NCI-H82 (cell line): ENCODE results near the gene ACBD5.
"Not testable (repeated sequence)": the region's sequence is repeated elsewhere in the genome, so short reads cannot be mapped to it uniquely, and the experiment has no call there.

Source experiments
- DNase-seq: peaks from one replicate; lab custom pipeline; 2025; lab: John Stamatoyannopoulos, UW

The ACBD5 gene

DNA sequence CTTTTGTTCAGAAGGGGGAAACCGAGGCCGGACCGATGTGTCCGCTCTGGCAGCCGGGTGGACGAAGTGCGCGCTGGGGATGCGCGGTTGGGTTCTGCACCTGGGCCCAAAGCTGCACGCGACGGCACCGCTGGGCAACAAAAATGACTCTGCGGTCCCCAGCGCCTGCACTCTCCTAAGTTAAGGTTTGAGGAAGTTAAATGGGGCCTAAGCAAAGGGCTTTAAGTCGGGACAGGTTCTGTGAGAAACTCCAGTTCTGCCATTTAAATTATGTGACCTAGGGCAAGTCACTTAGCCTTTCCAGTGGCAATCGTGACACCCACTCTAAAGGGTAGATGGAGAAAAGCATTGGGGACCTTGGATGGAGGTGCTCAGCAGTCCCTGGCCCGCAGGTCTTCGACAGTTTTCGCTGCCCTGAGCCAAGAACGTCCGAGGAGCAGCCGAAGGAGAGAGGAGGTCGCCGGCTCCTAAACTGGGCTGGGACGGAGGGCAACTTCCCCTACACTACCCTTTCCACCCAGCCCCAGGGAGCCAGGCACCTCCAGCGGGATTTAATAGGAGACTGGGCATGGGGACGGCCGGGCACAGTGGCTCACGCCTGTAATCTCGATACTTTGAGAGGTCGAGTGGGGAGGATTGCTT is 534 bp upstream of the ACBD5 start:
- peak; percentile 48 for DNase-seq

DNA sequence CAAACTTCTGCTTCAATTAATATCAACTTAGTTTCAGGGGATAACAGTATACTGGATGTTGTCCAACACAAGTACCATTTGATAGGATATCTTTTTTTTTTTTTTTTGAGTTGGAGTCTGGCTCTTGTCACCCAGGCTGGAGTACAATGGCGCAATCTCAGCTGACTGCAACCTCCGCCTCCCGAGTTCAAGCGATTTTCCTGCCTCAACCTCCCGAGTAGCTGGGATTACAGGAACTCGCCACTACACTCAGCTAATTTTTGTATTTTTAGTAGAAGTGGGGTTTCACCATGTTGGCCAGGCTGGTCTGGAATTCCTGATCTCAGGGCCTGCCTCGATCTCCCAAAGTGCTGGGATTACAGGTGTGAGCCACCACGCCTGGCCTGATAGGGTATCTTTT is 3.1 kb downstream of the ACBD5 start:
- DNase-seq, result not testable (repeated sequence)

DNA sequence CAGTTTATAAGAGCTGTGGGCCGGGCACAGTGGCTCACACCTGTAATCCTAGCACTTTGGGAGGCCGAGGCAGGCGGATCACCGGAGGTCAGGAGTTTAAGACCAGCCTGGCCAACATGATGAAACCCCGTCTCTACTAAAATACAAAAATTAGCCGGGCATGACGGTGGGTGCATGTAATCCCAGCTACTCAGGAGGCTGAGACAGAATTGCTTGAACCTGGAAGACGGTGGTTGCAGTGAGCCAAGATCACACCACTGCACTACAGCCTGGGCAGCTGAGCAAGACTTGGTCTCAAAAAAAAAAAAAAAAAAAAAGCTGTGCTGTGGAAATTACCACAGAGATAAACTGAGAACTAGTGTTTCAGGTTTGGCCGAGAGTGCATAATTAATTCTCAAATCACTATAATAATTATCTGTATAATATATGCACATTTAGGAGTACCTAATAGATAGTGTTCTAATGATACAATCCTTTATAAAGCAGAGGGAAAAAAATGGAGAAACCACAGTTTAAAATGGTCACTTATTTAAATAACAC is 3.9 kb downstream of the ACBD5 start:
- not testable (repeated sequence) for DNase-seq

DNA sequence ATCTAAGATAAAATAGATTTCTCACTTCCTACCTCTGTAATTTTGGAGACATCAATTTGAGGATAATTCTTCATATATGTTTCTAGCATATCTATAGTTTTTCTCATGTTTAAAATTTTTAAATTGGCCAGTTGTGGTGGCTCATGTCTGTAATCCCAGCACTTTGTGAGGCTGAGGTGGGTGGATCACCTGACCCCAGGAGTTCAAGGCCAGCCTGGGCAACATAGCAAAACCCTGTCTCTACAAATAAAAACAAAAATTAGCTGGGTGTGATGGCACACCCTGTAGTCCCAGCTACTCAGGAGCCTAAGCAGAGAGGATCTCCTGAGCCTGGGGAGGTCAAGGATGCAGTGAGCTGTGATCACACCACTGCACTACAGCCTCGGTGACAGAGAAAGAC is 4.9 kb downstream of the ACBD5 start:
- DNase-seq, result no peak

DNA sequence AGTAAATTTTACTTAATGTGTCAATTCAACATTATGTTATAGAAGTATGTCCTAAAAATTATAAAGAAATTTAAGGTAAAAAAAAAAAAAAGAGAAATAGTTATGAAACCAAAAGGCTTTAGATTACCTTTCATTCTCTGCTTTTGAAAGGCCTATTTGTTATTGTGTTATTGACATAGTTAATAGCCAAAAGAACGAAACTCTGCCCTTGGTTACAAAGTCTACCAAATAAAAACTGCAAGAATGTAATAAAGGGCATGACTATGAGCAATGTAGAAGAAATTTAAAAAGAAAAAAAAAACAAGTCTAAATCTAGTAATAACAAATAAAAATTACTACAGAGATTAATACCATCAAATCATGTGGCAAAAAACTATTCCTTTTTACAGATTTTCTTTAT is 10.6 kb downstream of the ACBD5 start:
- no peak for DNase-seq

DNA sequence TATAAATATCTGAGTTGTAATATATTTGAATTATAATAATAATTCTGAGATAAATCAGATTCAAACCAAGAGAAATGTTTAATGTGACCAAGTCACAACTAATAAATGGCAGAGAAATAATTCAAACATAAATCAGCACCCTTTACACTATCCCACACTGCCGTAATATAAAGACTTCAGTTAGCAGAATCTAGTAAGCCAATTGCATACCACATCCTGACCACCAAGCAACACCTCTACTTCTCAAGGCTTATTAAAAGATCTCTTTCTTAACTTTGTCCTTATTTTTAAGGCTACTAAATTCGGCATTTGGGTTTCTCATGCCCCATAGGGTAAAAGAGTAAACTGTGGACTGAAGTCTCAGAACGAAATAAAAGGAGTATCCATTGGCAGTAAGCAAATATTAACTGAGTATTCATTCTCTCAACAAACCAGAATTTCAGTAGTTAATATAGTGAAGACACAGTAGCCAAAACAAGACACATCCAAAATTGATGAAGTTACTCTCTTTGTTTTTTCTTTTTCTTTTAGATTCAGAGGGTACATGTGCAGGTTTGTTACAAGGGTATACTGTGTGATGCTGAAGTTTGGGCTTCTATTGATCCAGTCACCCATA is 14.8 kb downstream of the ACBD5 start:
- DNase-seq, result no peak

DNA sequence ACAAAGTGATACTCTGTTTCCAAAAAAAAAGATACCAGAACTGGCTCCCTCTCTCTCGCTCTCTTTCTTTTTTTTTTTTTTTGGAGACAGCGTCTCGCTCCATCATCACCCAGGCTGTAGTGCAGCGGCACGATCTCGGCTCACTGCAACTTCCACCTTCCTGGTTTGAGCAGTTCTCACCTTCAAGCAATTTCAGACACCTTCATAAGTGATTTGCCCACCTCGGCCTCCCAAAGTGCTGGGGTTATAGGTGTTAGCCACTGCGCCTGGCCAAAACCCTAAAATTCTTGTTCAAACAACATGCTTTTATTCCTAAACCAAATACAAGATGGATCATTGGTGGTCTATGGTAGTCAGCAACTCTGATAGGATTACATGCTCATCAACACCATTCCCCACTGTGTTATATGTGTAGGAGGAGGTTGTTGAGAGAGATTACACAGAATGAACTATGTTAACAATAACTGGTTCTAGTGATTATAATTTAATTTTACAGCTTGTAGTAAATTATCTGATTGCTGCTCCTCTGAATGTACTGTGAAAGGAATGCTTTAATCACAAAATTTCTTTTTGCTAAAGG is 15.5 kb downstream of the ACBD5 start:
- DNase-seq, result no peak

DNA sequence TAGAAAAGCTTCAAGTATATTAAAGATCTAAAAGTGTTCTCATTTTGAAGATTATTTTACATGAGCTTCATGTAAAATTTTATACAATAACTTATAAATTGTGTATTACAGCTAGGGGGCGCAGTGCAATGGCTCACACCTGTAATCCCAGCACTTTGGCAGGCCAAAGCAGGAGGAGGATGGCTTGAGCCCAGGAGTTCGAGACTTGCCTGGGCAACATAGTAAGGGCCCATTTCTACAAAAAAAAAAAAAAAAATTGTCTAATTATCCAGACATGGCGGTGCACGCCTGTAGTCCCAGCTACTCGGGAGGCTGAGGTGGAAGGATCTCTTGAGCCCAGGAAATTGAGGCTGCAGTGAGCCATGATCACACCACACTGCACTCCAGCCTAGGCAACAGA is 16.6 kb downstream of the ACBD5 start:
- peak; percentile 31 for DNase-seq

DNA sequence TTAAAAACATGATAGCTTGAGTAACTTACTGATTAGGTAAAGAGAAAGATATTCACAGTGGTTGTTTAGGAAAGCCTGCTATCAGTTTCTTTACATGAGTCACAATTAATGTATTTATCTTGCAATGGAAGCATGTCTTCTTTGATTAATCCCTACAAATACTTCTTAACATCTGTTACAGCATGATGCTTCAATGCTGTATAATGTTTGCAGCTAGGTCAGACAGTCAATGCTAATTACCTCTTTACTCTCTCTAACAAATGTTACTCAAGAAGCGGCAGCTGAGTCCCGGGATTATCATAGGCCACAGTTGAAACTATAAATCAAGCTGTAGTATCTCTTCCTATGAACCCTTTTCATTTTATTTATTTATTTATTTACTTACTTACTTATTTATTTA is 33.2 kb downstream of the ACBD5 start:
- peak; percentile 81 for DNase-seq

DNA sequence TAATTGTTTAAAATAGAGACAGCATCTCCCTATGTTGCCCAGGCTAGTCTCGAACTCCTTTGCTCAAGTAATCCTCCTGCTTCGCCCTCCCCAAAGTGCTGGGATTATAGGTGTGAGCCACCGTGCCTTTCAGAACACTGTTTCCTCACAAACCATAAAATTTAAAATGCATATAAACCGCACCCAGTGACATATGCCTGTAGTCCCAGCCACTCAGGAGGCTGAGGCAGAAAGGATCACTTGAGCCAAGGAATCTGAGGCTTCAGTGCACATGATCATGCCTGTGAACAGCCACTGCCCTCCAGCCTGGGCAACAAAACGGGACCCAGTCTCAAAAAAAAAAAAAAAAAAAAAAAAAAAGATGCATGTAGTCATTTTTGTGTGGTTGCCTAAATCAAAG is 36.8 kb downstream of the ACBD5 start:
- DNase-seq, result no peak

DNA sequence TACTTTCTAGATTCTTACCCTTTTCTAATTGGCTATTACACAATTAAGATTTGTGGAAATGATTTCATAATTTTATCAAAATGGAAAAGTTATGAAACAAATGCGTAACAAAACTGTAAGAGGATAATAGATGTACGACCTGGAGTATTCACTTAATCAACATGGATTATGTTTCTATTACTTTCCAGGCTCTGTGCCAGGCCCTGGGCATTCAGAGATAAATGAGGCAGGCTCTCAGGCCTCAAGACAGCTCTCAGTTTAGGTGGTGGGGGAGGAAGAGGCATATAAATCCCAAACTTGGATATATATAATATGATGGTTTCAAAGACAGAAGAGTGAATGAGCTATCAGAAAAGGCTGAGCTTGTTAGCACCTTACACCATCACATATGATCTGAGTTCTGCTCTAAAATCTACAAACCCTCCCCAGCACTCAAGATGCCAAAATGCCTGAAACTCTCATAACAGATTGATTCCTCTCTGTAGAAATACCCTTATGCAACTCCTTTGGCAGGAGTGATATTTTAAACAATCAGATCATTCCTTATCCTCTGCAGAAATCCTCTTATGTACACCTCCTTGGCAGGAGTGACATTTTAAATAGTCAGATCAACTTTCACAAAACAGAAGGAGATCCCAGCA is 42.5 kb downstream of the ACBD5 start:
- peak; percentile 80 for DNase-seq

DNA sequence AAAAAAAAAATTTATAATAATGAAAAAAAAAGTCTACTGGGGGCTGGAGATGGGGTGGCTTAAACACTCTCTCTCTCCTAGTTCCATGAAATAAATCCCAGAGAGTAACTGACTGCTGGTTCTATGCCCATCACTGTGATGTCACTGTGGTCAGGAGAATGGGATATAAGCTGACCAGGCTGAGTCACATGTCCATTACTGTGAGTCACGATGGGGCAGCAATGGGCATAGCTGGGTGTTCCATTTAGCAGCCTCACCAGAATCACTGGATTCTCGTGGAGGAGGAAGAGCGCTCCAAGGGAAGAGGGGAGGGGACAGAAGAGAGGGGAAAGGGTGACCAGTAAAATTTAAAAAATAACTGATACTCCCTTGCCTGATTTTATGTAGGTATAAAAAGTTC is 48.3 kb downstream of the ACBD5 start:
- DNase-seq, result no peak

DNA sequence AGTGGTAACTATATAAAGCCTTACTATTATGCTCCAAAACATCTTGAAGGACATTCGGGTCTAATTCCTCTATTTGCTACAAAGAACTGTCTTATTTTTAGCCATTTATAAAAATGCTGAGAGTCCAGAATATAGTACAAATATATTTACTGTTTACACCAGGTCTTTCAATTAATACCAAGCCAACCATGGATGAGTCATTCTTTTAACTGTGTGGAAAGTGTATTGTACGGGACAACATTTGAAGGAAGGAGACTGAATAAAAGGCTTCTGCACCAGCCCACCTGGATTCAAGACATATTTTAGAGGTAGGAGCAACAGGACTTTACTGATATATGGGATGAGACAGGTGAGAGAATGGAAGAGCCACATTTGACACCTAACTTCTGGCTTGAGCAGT is 50.1 kb downstream of the ACBD5 start:
- DNase-seq, result no peak

DNA sequence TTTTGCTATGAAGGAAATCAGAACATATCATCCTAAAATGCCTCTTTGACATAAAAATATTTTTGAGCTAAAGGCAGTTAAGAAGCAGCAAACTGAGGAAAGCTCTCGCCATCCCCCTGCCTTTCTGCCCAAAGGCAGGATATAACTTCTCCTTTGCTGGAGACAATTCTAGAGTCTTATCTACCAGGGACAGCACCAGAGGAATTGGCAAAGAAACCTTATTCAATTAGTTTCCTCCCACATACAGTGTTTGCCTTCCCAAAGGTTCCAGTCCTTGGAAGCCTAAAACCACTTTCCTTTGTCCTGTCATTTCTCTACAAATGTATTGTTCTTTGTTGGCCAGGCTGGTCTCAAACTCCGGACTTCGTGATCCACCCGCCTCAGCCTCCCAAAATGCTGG is 51.7 kb downstream of the ACBD5 start:
- no peak for DNase-seq

DNA sequence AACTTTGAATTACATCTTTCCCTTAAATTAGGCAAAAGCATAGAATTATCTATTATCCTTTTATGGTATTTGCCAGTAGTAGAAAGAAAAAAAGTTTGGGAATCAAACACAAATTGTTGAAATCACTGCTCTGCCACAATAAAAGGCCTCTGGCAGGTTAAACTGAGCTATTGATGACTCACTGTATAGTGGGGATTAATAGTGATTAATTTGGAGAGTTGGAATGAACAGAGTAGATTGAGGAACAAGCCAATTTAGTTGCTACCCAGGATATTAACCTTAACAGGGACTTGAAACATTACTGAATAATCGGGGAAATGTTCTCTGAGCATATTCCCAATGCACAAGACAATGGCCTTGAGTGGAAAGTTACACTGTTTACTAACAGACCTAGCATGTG is 52.3 kb downstream of the ACBD5 start:
- DNase-seq, result no peak

DNA sequence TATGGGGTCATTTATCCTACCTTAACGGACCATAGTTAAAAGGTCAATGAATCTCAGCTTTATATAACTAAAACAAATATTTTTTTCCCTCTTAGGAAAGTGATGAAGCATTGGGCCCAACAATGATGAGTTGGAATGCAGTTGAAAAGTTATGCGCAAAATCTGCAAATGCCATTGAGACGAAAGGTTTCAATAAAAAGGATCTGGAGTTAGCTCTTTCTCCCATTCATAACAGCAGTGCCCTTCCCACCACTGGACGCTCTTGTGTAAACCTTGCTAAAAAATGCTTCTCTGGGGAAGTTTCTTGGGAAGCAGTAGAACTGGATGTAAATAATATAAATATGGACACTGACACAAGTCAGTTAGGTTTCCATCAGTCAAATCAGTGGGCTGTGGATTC is 70.7 kb downstream of the ACBD5 start:
- no peak for DNase-seq

DNA sequence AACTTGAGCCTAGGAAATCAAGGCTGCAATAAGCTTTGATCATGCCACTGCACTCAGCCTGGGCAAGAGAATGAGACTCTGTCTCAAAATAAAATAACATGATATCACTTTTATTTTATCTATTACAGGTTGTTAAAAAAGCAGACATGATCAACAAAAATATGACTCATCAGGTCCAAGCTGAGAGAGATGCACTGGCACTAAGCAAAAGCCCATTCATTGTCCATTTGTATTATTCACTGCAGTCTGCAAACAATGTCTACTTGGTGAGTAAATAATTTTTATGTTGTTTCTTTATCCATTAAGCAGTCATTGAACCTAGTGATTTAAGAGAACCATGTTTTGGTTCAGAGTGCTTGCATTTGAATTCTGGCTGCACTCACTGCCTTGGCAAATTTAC is 82.2 kb downstream of the ACBD5 start:
- no peak for DNase-seq

DNA sequence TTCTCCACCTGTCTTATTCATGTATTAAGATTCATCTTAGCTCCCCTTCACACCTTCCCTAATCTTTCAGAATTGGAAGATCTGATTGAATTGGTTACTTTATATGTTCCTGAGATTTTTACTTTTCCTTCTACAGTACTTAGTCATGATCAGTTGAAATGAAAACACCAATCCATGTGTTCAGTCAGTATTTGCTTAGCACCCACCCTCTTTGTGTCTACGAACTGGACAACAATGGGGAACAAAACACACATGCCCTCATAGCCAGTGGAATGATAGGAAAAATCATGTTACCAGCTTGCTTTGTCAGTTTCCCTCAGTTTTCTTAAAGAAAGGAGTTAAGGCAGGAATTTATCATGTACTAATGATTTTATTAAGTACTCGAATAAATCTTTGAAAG is 83.4 kb downstream of the ACBD5 start:
- DNase-seq, result no peak

DNA sequence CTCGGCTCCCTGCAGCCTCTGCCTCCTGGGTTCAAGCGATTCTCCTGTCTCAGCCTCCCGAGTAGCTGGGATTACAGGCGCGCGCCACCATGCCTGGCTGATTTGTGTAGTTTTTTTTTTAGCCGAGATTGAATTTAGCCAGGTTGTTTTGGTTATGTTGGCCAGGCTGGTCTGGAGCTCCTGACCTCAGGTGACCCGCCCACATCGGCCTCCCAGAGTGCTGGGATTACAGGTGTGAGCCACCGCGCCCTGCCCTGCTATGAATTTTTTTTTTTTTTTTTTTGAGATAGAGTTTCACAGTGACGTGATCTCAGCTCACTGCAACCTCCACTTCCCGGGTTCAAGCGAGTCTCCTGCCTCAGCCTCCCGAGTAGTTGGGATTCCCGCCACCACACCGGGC is 84.0 kb downstream of the ACBD5 start:
- not testable (repeated sequence) for DNase-seq

DNA sequence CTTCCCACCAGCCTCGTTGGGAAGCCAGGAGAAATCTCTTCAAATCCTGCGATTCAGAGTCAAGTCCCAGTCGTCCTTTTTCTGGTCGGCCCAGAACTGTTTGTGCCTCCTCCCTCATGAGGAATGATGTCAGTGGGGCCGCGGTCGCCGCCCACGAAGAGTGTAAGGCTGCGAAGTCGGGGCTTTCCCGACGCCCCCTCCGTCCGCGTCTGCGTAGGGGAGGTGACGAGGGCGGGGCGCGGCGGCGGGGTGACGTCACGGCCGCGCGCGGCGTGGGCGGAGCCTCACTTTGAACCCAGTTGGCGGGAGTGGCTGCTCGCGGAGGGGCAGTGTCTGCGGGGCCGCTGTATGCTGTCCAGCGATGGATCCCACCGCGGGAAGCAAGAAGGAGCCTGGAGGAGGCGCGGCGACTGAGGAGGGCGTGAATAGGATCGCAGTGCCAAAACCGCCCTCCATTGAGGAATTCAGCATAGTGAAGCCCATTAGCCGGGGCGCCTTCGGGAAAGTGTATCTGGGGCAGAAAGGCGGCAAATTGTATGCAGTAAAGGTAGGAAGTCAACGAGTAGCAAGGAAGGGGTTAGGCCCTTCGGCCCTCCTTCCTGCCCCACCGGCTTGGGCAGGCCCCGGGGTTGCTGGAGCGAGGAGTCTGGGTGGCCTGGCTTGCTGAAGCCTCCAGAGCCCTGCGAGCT is 85.4 kb downstream of the ACBD5 start, which contains the start of gene MASTL:
MASTL (plus strand) TSS at position 287 of the 689 bp plus-strand sequence; CDS start at position 362, 75 bp downstream.
- peak; percentile 85 for DNase-seq

DNA sequence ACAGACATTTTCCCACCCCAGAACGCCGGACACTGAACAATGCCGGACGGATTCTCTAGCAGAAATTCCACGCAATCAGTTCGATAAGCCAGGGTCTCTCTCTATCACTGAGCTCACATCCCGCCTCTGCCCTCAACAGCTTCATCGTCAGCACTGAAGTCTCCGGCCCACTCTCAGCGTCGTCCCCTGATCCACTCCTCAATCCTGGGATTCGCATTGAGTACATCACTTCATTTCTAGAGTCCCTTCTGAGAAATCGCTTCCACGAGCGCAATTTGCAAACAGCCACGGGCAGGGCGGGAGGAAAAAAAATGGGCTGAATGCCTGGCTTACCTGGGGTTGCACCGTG is 86.8 kb downstream of the ACBD5 start:
- peak; percentile 41 for DNase-seq

DNA sequence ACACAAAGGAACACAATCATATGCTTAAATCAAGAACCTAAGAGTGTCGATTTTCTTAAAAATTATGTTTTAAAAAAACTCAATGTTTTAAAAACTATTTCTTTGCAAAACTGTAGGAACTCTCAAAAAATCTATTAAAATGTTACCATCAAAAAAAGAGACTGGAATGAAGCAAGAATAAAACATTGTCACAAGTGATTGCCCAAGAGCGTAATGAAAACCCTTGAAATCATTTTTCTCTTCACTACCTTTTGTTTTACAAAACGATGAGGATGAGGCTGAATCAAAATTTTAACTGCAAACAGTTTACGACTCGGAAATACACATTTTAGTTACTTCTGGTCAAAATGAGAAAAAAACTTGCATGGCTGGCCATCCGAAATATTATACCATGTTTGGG is 87.3 kb downstream of the ACBD5 start:
- DNase-seq, result no peak
